HG03060 (cell line): ENCODE results near the gene ZDHHC14.
"Not testable (repeated sequence)": the region's sequence is repeated elsewhere in the genome, so short reads cannot be mapped to it uniquely, and the experiment has no call there.

Source experiments
- ATAC-seq: cut with Tn5 transposase; IDR thresholded peaks from one replicate; pipeline ENCODE4 v1.9.1; 2021; ENCODE audit warnings: low read depth, moderate number of reproducible peaks; ENCODE audit not compliant: unreplicated experiment

ZDHHC14 gene

GRCh38 chr6:157558487-157559200 lies 177.7 kb downstream of the ZDHHC14 start:
- no peak for ATAC-seq

- ATAC-seq: no peak
Observed at GRCh38 chr6:157559201-157559756, 178.3 kb downstream of the ZDHHC14 start.

GRCh38 chr6:157560063-157560462 lies 179.1 kb downstream of the ZDHHC14 start:
- not testable (repeated sequence) for ATAC-seq

- no peak for ATAC-seq
Observed at GRCh38 chr6:157560691-157561413, 179.9 kb downstream of the ZDHHC14 start.

GRCh38 chr6:157561414-157561790 lies 180.4 kb downstream of the ZDHHC14 start:
- peak; percentile 11 for ATAC-seq

- ATAC-seq: peak; percentile 30
Observed at GRCh38 chr6:157561929-157562810, 181.2 kb downstream of the ZDHHC14 start.

GRCh38 chr6:157562997-157563396 lies 182.0 kb downstream of the ZDHHC14 start:
- no peak for ATAC-seq

GRCh38 chr6:157563611-157564284 lies 182.8 kb downstream of the ZDHHC14 start:
- ATAC-seq: peak; percentile 46

GRCh38 chr6:157568702-157569101 lies 187.7 kb downstream of the ZDHHC14 start:
- ATAC-seq: no peak

- peak; percentile 66 for ATAC-seq
Observed at GRCh38 chr6:157569543-157569942, 188.6 kb downstream of the ZDHHC14 start.

GRCh38 chr6:157570104-157570503 lies 189.1 kb downstream of the ZDHHC14 start:
- ATAC-seq: no peak

- ATAC-seq: no peak
Observed at GRCh38 chr6:157570752-157571151, 189.8 kb downstream of the ZDHHC14 start.

- ATAC-seq: no peak
Observed at GRCh38 chr6:157571269-157571668, 190.3 kb downstream of the ZDHHC14 start.

- no peak for ATAC-seq
Observed at GRCh38 chr6:157571950-157572349, 191.0 kb downstream of the ZDHHC14 start.

- ATAC-seq: no peak
Observed at GRCh38 chr6:157574851-157575424, 193.9 kb downstream of the ZDHHC14 start.

- ATAC-seq: no peak
Observed at GRCh38 chr6:157575436-157576145, 194.6 kb downstream of the ZDHHC14 start.

GRCh38 chr6:157576991-157577390 lies 196.0 kb downstream of the ZDHHC14 start:
- not testable (repeated sequence) for ATAC-seq

- ATAC-seq: not testable (repeated sequence)
Observed at GRCh38 chr6:157578527-157578926, 197.5 kb downstream of the ZDHHC14 start.

- no peak for ATAC-seq
Observed at GRCh38 chr6:157579467-157580031, 198.6 kb downstream of the ZDHHC14 start.
